HUES64 (cell line): ENCODE results near the gene BCKDHA.
"Not testable (repeated sequence)": the region's sequence is repeated elsewhere in the genome, so short reads cannot be mapped to it uniquely, and the experiment has no call there.

ENCODE experiments used
- H3K27ac ChIP-seq: 2 replicates; pipeline ENCODE4 v1.7.0; 2013; ENCODE audit warnings: low read depth, low read length, inconsistent platforms
- H3K27me3 ChIP-seq: 2 replicates; pipeline ENCODE4 v1.6.1; 2013; ENCODE audit warnings: mild to moderate bottlenecking, low read length; ENCODE audit not compliant: insufficient read depth
- H3K36me3 ChIP-seq: 2 replicates; pipeline ENCODE4 v1.6.1; 2013; ENCODE audit warnings: mild to moderate bottlenecking, low read length; ENCODE audit not compliant: insufficient read depth
- H3K4me1 ChIP-seq: 2 replicates; pipeline ENCODE4 v1.6.1; 2013; ENCODE audit warnings: mild to moderate bottlenecking, low read length, moderate library complexity; ENCODE audit not compliant: insufficient read depth
- H3K4me3 ChIP-seq: 2 replicates; pipeline ENCODE4 v1.5.1; 2013; ENCODE audit warnings: mild to moderate bottlenecking, low read length, moderate library complexity
- H3K9ac ChIP-seq: 2 replicates; pipeline ENCODE4 v1.6.1; 2013; ENCODE audit warnings: mild to moderate bottlenecking, low read depth, low read length
- H3K9me3 ChIP-seq: 2 replicates; pipeline ENCODE4 v1.6.1; 2013; ENCODE audit warnings: low read depth, low read length; ENCODE audit not compliant: insufficient read depth
- WGBS: fragments of 150-250, 120-280 bp; methylation state at CpG from one replicate; pipeline ENCODE4 v1.1.7; 2013; ENCODE audit warnings: missing lambda C conversion rate; 5-methylcytosine and 5-hydroxymethylcytosine counted together

Gene BCKDHA

DNA sequence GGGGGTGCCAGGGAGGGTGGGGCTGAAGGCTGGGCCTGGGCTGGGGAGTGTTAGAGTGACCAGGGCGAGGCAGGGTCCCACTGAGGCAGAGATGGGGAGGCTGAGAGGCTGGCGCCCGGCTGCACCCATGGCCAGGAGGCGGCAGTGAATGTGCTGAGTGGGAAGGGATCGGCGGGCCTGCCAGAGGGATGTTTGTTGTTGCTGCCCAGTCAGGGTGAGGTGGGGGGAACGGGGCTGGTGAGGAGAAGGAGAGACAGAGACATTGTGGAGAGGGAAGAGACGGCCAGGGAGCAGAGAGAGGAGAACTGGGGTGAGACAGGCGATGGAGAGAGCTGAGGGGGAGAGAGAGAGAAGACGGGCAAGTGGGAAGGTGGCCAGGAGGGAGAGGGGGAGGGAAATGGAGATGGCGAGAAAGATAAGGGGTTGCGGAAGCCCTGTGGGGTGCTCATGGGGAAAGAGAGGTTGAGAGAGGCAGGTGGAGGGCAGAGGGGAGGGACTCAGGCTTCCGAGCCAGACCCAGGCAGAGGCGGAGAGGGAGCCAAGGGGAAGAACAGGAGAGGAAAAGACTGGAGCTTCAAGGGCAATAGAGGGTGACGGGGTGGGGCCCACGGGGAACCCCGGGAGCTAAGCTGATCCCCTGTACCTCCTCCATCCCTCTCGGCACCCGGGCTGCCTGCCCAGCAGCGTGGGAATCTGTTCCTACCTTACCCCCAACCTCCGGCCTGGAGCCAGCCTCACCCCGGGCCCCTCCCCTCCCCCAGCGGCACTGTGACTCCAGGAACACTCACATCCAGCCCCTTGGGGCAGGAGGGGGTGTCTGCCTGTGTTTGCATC is 30.2 kb downstream of the BCKDHA start:
- peaks cover 11% of the 10 kb centered on the region for H3K4me1 ChIP-seq
- peak overlapping the region; percentile 39; the same call in 1 of the 2 replicates for H3K9ac ChIP-seq
- whole genome bisulfite sequencing = 12% methylated on average over 23 of the region's 23 CpGs
- no peaks in the 10 kb centered on the region for H3K27me3 ChIP-seq
- H3K9me3 ChIP-seq = no peaks in the 10 kb centered on the region
- peaks cover 33% of the 10 kb centered on the region for H3K36me3 ChIP-seq
- H3K4me3 ChIP-seq = peak overlapping the region; percentile 53
- H3K27ac ChIP-seq = no peak overlapping the region

DNA sequence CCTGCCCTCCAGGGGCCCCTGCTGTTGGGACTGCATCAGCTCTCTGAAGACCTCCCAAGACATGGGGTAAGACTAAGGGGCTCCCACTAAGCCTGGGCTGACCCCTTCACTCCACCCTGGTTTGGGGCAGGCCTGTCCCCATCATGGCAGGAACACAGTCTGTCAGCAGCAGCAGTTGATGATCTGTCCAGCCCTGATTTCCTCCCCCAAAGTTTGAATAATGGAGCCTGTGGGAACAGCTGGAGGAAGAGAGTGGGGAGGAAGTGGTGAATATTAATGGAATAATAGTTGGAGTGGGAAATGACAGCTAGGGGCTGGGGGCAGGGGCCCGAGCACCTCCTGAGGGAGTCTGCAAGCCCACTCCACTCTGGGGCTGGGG is 30.9 kb downstream of the BCKDHA start:
- WGBS = 91% methylated on average over 1 of the region's 1 CpG
- Histone ChIP-seq H3K27me3 (no peaks in the 10 kb centered on the region), H3K4me3 (peak overlapping the region; percentile 53), H3K9ac (no peak overlapping the region), H3K4me1 (peaks cover 11% of the 10 kb centered on the region), H3K9me3 (no peaks in the 10 kb centered on the region), H3K36me3 (peaks cover 35% of the 10 kb centered on the region), H3K27ac (no peak overlapping the region)

GRCh38 chr19:41430922-41431321 is 33.3 kb downstream of the BCKDHA start:
- no peak overlapping the region for H3K4me3 ChIP-seq
- H3K27me3 ChIP-seq = no peaks in the 10 kb centered on the region
- H3K4me1 ChIP-seq = peaks cover 11% of the 10 kb centered on the region
- 80% methylated on average over 6 of the region's 6 CpGs for WGBS
- H3K9me3 ChIP-seq = no peaks in the 10 kb centered on the region
- peaks cover 33% of the 10 kb centered on the region for H3K36me3 ChIP-seq
- no peak overlapping the region for H3K27ac ChIP-seq
- no peak overlapping the region for H3K9ac ChIP-seq

DNA sequence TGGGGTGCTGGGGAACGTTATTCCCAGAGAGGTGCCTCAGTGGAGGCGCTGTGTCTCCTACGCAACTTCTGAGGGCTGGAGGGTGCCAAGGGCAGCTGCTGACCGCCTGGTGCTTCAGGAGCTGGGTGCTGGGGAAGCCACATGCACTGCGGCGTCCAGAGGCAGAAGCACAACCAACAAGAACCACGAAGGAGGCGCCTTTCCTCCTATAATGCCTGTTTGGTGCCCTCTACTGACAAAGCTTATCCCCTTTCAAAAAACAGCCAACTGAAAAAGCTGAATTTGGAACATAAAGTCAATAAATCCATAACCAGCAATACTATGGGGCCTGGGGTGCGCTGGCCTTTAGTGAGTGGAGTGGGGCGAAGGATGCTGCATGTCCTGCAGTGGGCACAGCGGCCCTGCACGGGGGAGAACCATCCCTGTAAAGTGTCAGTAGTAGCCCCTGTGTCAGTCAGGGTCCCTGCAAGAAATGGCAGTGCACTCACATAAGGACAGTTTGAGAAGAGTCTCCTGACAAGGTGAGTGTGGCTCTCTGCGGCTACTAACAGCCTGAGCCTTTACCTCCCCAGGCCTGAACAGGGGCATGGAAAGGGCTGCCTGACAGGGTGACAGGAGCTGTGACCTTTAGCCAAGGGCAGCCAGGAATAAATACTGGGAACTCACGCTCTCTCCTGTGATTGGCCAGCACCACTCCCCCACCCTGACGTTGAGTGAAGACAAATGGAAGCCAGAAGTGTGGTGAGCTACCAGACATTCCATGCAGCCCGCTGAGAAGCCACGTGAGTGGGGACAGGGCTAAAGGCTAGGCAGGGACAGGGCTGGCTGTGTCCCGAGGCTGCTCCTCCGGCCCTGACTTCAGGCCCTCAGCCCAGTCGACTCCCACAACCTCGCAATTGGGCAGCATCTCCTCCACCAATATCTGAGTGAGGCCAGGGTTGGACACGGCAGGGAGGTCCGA is 34.1 kb downstream of the BCKDHA start:
- Histone ChIP-seq H3K27ac (no peak overlapping the region), H3K9ac (no peak overlapping the region), H3K4me3 (no peak overlapping the region), H3K4me1 (peaks cover 9% of the 10 kb centered on the region), H3K27me3 (no peaks in the 10 kb centered on the region), H3K9me3 (no peaks in the 10 kb centered on the region), H3K36me3 (peaks cover 38% of the 10 kb centered on the region)
- 87% methylated on average over 23 of the region's 23 CpGs for WGBS

- 97% methylated on average over 18 of the region's 18 CpGs for WGBS
- H3K9ac ChIP-seq = no peak overlapping the region
- H3K36me3 ChIP-seq = peaks cover 45% of the 10 kb centered on the region
- no peaks in the 10 kb centered on the region for H3K9me3 ChIP-seq
- H3K27me3 ChIP-seq = no peaks in the 10 kb centered on the region
- peaks cover 6% of the 10 kb centered on the region; the same call in 1 of the 2 replicates for H3K4me1 ChIP-seq
- H3K4me3 ChIP-seq = no peak overlapping the region
- H3K27ac ChIP-seq = no peak overlapping the region
Observed at GRCh38 chr19:41433171-41433570, 35.6 kb downstream of the BCKDHA start.

DNA sequence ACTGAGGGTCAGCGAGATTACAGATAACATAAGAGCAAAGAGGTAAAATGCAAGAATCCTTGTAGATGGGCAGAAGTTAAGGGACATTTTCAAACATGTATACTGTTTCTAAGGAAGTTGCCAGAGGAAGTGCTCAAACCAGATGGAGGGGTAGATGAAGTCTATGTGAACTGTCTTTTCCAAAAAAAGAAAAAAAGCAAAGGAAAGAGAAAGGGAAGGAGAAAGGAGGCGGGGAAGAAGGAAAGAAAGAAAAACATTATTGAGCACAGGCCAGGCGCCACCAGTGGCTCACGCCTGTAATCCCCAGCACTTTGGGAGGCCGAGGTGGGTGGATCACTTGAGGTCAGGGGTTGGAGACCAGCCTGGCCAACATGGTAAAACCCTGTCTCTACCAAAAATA is 36.8 kb downstream of the BCKDHA start:
- Histone ChIP-seq H3K9ac (no peak overlapping the region), H3K9me3 (no peaks in the 10 kb centered on the region), H3K4me1 (no peaks in the 10 kb centered on the region), H3K36me3 (peaks cover 45% of the 10 kb centered on the region), H3K27ac (no peak overlapping the region), H3K27me3 (no peaks in the 10 kb centered on the region), H3K4me3 (no peak overlapping the region)
- WGBS = 87% methylated on average over 5 of the region's 5 CpGs

DNA sequence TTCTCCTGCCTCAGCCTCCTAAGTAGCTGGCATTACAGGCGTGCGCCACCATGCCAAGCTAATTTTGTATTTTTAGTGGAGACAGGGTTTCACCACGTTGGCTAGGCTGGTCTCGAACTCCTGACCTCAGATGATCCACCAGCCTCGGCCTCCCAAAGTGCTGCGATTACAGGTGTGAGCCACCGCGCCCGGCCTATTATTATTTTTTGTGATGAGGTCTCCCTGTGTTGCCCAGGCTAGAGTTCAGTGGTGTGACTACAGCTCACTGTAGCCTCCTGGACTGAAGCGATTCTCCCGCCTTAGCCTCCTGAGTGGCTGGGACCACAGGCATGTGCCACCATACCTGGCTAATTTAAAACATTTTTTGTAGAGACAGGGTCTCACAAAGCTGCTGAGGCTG is 37.8 kb downstream of the BCKDHA start:
- WGBS = 94% methylated on average over 11 of the region's 11 CpGs
- not testable (repeated sequence) for H3K9me3 ChIP-seq, H3K4me1 ChIP-seq, H3K27ac ChIP-seq, H3K4me3 ChIP-seq, H3K27me3 ChIP-seq, H3K9ac ChIP-seq
- H3K36me3 ChIP-seq = peaks cover 45% of the 10 kb centered on the region

- no peaks in the 10 kb centered on the region for H3K9me3 ChIP-seq
- H3K4me3 ChIP-seq = no peak overlapping the region
- H3K27ac ChIP-seq = no peak overlapping the region
- H3K36me3 ChIP-seq = peaks cover 39% of the 10 kb centered on the region
- H3K27me3 ChIP-seq = no peaks in the 10 kb centered on the region
- WGBS = 95% methylated on average over 19 of the region's 19 CpGs
- H3K9ac ChIP-seq = no peak overlapping the region
- no peaks in the 10 kb centered on the region for H3K4me1 ChIP-seq
Observed at GRCh38 chr19:41435936-41436673, 38.5 kb downstream of the BCKDHA start.

DNA sequence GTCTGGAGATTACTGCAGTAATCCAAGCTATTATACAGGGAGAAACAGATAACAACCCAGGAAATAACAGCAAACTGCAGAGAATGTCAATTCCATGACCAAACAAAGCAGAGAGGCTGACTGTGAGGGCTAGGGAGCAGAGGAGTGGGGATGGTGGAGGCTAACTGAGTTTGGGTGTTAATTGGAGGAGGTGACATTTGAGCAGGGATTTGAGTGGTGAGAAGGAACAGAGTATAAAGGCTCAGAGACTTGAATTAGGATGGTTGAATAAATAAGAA is 39.0 kb downstream of the BCKDHA start:
- Histone ChIP-seq H3K36me3 (peaks cover 35% of the 10 kb centered on the region), H3K27ac (no peak overlapping the region), H3K27me3 (no peaks in the 10 kb centered on the region), H3K9me3 (no peaks in the 10 kb centered on the region), H3K9ac (no peak overlapping the region), H3K4me3 (no peak overlapping the region), H3K4me1 (no peaks in the 10 kb centered on the region)

- WGBS = 100% methylated on average over 7 of the region's 7 CpGs
- Histone ChIP-seq H3K27ac (no peak overlapping the region), H3K9me3 (no peaks in the 10 kb centered on the region), H3K4me3 (no peak overlapping the region), H3K9ac (no peak overlapping the region), H3K36me3 (peaks cover 21% of the 10 kb centered on the region), H3K4me1 (no peaks in the 10 kb centered on the region), H3K27me3 (no peaks in the 10 kb centered on the region)
Observed at GRCh38 chr19:41437944-41438574, 40.4 kb downstream of the BCKDHA start.
